ENCODE results near the gene VASP.

Gene VASP

GRCh38 chr19:45506989-45507871 is at the start of gene VASP:
TSS of gene VASP (plus strand) at chr19:45507479. CDS start at chr19:45507772, 293 bp downstream.
- peak; percentile 72 for DNase-seq (ENCODE audit: low spot score)

- DNase-seq (ENCODE audit: low spot score): no peak
Observed at GRCh38 chr19:45457776-45458175, 49.5 kb upstream of the VASP start.

GRCh38 chr19:45460807-45461347 is 46.4 kb upstream of the VASP start:
- DNase-seq (ENCODE audit: low spot score): no peak

- no peak for DNase-seq (ENCODE audit: low spot score)
Observed at GRCh38 chr19:45462174-45462573, 45.1 kb upstream of the VASP start.

GRCh38 chr19:45463241-45463640 is 44.0 kb upstream of the VASP start:
- DNase-seq (ENCODE audit: low spot score): no peak

- DNase-seq (ENCODE audit: low spot score): no peak
Observed at GRCh38 chr19:45464274-45464673, 43.0 kb upstream of the VASP start.

GRCh38 chr19:45464852-45465441 is 42.3 kb upstream of the VASP start:
- DNase-seq (ENCODE audit: low spot score): no peak

- DNase-seq (ENCODE audit: low spot score): peak; percentile 7
Observed at GRCh38 chr19:45467115-45467455, 40.2 kb upstream of the VASP start.

- peak; percentile 90 for DNase-seq (ENCODE audit: low spot score)
Observed at GRCh38 chr19:45467456-45468158, 39.7 kb upstream of the VASP start, which contains the start of gene FOSB. TSS of gene FOSB (plus strand) at chr19:45467996. CDS start at chr19:45468587, 591 bp downstream.

GRCh38 chr19:45468159-45468651 is 39.1 kb upstream of the VASP start:
- DNase-seq (ENCODE audit: low spot score): no peak

- peak; percentile 10 for DNase-seq (ENCODE audit: low spot score)
Observed at GRCh38 chr19:45468803-45469131, 38.5 kb upstream of the VASP start.

- peak; percentile 87 for DNase-seq (ENCODE audit: low spot score)
Observed at GRCh38 chr19:45469132-45469944, 37.9 kb upstream of the VASP start.

- DNase-seq (ENCODE audit: low spot score): peak; percentile 9
Observed at GRCh38 chr19:45469945-45470761, 37.1 kb upstream of the VASP start.

GRCh38 chr19:45470762-45471081 is 36.6 kb upstream of the VASP start:
- no peak for DNase-seq (ENCODE audit: low spot score)

GRCh38 chr19:45471111-45471930 is 36.0 kb upstream of the VASP start:
- no peak for DNase-seq (ENCODE audit: low spot score)

GRCh38 chr19:45471931-45472562 is 35.2 kb upstream of the VASP start:
- no peak for DNase-seq (ENCODE audit: low spot score)

GRCh38 chr19:45472563-45473366 is 34.5 kb upstream of the VASP start:
- DNase-seq (ENCODE audit: low spot score): no peak

GRCh38 chr19:45473367-45473681 is 34.0 kb upstream of the VASP start:
- DNase-seq (ENCODE audit: low spot score): no peak

Measured in iPS-NIHi11 (cell line).